HG03108 (cell line): ENCODE results near the gene SERGEF.

Experiments used
- ATAC-seq: cut with Tn5 transposase; IDR thresholded peaks from one replicate; pipeline ENCODE4 v1.9.1; 2021; ENCODE audit warnings: moderate library complexity; ENCODE audit not compliant: unreplicated experiment

SERGEF gene

DNA sequence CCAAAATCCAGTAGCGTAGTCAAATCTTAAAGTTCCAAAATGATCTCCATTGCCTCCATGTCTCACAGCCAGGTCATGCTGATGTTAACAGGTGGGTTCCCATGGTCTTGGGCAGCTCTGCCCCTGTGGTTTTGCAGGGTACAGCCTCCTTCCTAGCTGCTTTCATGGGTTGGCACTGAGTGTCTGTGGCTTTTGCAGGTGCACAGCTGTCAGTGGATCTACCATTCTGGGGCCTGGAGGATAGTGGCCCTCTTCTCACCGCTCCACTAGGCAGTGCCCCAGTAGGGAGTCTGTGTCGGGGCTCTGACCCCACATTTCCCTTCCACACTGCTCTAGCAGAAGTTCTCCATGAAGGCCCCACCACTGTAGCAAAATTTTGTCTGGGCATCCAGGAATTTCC lies 145.5 kb downstream of the SERGEF start:
- ATAC-seq: no peak

DNA sequence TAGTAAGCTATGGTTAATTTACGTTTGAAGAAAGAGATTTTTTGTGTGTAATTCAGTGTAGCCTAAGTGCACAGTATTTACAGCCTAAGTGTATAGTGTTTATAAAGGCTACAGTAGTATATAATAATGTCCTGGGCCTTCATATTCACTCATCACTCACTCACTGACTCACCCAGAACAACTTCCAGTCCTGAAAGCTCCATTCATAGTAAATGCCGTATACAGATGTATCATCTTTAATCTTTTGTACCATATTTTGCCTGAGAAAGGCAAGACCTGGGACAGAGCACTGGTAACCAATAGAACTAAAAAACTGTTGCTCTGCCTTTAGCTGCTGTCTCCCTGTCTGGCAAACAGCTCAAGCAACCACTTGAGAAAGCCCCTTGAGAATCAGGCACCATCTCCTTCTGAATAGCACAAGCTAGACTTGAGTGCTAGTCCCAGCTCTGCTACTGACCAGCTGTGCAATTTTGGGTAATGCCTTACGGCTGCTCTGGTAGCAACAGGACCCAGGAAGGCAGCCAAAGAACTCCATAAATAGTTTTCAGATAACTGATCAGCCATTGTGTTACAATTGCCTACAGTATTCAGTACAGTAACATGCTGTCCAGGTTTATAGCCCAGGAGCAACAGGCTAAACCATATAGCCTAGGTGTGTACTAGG lies 146.9 kb downstream of the SERGEF start:
- ATAC-seq: no peak

DNA sequence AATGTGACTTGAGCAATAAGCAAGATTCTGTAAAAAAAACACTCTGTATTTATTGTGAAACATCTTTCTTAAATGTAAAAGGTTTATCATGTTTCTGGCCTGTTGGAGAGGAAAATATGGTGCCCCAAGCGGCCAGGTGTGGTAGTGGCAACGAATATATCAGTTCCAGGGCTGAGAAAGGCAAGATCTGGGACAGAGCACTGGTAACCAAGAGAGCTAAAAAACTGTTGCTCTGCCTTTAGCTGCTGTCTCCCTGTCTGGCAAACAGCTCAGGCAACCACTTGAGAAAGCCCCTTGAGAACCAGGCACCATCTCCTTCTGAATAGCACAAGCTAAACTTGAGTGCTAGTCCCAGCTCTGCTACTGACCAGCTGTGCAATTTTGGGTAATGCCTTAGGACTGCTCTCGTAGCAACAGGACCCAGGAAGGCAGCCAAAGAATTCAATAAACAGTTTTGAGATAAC lies 148.3 kb downstream of the SERGEF start:
- ATAC-seq: no peak

DNA sequence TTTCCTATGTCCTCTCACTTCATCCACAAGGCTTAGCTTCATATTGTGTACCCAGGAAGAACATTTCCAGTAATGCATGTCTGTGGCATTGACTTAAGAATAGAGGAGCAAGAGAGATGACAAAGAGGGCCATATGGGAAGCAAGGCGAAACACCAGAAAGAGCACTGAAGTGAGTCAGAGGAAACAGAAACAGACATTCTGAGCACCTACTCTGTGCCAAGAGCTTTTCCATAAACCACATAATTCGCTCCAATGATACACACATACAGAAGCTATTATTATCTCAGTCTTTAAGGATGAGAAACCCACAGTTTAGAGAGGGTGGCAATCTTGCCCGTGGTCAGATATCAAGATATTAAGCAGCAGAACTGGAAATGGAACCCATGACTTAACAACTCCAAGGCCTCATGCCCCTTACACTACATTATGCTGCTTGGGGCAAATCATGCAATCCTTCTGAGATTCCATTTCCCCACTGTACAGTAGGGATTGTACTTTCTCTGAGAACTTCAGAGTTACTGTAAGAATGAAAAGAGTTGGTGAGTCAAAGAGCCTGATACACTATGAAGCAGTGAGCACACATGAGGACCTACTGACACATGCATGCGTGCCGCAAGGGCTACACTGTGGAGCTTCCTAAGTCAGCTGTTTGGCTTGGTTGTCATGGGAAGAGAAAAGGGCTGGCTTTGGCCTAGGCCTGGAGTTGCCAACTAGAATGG lies 151.7 kb downstream of the SERGEF start:
- no peak for ATAC-seq

DNA sequence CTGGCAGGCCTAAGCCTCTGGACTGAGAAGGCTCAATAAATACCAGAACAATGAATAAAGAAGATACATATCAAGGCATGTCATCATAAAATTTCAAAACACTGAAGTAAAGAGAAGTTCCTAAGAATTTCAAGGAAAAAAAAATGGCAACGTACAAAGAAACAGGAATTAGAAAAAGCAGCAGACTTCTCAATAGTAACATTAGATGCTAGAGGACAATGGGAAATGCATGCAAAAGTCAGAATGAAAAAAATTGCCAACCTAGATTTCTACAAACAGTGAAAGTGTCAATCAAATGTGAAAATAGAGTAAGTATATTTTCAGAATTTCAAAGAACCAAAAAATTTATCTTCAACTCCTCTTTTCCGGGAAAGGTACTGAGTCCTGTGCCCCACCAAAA lies 153.3 kb downstream of the SERGEF start:
- no peak for ATAC-seq

DNA sequence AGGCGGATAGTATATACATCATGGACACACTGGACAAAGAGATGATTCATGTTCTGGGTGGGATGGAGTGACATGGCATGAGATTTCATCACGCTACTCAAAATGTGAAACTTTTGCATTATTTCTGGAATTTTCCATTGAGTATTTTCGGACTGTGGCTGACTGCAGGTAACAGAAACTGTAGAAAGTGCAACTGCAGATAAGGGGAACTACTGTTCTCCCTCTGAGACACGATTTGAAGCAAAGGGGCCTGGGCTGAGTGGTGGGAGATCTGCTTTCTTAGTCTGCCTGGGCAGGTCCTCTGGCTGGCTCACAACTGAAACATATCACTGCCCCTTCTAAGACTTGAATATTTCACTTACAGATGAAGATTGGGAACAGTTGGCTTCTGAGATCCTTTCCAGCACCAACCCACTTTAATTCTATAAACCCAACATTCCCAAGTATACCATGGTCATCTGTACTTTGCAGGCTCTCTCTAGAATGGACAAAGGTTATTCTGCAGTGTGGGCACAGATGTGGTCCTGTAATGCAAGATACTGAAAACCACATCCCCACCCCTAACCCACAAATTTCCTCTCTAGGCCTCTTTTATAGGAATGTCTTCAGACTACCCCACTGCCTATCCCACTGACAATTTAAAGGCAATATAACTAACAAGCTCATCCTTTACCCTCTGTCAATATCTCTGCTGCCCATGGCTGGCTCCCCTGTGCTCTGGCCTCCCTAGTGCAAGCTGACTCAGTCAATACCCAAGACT lies 157.1 kb downstream of the SERGEF start:
- ATAC-seq: no peak

DNA sequence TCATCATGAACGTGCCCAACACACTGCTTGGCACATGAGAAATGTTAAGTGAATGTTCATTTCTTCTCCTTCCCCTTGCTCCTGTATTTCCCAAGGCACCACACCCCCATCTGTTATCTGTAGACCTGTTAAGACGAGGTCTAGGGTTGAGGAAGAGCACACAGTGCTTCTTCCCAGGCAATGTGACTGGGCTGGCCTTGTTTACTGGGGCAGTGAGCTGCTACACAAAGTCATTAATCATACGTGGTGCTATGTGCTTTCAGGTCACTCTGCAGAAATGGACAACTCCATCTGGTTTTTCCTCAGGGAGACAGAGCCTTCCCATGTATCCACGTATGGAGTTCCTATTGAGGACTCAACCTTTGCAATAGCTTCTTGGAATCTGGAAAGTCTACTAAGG lies 159.6 kb downstream of the SERGEF start:
- no peak for ATAC-seq

DNA sequence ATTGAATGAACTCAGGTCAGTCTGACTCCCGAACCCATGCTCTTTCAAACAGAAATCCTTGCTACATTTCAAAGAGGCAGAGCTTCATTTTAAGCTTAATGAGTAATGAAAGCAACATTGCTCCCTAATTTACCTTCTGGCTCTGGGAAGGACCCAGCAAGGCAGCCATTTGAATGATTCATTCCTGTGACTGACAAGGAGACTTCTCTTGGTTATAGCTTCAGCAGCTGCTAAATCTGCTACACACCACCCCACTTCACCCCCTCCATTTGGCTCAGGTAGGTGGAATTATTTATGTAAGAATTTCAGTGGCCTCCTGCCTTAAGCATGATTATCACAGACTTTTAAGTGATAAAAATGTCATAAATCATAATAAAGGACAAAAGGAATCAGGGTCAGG lies 160.6 kb downstream of the SERGEF start:
- ATAC-seq: no peak

DNA sequence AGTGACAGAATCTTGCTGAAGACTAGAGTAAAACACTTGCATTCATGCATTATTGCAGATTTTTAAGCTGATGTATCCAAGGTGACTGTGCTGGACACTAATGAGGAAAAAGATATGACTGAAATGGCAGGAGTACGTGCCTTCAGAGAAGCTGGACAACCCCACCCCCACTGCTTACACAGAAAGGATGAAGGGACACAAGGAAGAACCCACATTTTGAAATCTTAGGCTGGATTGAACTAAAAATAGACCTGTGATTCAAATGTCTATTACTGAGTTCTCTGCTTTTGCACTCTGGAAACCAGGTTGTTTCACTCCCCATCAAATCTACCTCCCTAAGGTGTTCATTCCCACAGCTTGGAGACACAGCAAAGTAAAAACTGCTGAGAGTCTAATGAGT lies 161.2 kb downstream of the SERGEF start:
- no peak for ATAC-seq

DNA sequence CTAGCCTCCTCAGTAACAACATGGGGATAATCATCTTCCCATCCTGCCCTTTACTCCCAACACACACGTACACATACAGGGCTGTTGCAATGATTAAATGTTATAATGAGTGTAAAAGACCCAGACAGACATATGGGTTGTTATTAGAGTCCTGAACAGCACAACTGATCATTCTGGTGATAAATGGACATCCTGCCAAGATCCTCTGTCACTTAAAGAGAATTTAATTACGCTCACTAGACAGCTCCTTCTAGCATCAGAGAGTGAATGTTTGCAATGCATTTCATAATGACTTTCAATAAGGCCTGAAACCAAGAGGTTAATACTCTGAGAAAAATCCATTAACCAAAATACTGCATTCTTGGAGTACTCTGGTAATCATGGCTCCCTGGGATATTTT lies 162.5 kb downstream of the SERGEF start:
- no peak for ATAC-seq

DNA sequence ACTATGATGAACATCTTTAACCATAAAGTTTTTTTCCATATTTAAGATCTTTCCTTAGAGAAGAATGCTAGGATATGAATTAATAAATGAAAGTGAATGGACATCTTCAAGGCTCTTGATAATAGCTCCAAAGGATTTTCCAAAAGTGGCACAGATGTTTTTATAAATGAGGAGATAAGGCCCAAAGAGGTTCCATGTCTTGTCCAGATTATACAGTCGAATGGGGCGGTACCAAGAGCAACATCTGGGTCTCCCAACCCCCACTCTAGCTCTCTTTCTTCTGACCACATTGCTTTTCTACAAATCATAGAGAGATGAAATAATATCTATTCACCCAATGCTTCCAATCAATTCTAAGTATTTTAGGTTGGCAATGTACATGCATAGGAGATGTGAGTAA lies 164.1 kb downstream of the SERGEF start:
- ATAC-seq: no peak

DNA sequence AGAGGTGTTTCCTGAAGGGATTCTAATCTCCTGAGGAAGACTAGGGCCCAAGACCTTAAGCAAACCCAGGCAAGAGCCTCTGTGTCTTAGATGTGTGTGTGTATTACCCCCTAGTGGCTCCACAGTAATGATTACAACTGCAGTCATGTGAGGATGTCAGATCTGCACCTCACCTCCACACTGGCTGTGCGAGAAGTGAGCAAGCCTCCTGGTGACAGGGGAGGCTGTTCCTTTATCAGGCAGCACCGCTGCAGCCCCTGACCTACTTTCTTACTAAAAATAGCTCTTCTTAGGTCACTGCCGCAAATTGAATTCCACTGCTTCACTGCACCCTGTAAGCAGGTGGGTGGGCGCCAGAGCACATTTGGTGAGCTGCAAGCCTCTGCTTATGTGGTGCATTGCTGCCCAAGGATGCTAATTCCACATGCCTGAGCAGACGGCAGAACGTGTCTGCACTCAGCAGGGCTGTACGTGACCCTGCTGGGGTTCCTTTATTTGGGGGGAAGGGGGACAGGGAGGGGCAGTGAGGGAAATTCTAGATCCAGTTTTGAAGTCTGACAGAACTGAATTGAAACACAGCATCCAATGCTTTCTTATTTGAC lies 165.9 kb downstream of the SERGEF start:
- no peak for ATAC-seq

DNA sequence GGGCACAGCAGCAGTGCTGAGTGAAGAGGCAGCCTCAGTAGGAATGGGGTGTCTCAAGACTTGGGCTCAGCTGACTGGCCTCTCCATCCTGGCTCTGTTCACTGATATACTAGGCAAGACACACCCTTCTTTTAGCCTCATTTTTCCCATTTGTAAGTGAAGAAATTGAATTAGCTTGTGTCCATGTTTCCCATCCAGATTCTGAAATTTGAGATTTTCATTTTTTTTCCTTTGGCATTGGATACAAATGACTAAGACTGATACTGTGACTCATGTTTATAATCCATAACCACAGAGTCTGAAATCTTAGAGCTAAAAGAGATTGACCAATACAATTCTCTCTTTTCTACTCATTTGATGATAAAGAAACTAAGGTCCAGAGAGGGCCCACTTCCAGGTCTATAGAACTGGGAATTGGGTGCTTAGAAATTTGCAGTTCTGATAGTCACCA lies 167.4 kb downstream of the SERGEF start:
- no peak for ATAC-seq

DNA sequence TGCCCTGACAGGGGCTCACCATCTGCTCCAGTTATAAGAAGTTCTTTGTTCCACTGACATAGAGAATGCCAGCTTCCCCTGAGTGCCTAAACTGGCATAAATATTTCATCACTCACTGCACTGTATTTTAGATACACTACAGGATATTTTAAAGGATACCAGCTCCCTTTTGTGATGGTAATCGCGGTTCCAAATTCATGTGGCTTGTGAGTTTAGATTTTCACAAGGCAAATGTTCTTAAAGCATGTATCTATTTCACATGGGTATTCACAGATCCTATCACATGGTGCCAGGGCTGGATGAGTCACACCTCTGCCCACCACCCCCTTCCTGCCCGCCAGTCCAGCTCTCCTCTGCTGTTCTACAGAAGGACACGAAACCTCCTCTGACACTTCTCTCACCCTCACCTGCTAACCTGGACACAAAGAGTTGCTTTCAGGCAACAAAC lies 172.7 kb downstream of the SERGEF start:
- no peak for ATAC-seq

DNA sequence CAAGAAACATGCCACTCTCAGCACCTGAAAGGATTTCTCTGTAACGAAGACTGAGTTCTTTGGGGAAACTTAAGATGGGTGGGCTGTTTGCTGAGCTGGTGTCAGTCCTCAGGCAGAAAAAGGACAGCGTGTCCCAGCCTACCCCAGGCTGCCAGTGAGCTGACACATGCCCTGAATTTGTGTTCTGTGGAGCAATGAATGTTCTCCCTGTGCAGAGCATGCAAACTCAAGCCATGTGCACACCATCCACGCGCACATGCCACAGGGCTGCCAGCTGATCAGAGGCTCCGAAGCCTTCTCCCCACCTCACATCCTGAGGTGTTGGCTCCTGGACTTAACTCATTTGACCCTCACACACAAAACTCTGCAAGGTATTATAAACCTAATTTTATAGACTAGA lies 173.4 kb downstream of the SERGEF start:
- no peak for ATAC-seq

DNA sequence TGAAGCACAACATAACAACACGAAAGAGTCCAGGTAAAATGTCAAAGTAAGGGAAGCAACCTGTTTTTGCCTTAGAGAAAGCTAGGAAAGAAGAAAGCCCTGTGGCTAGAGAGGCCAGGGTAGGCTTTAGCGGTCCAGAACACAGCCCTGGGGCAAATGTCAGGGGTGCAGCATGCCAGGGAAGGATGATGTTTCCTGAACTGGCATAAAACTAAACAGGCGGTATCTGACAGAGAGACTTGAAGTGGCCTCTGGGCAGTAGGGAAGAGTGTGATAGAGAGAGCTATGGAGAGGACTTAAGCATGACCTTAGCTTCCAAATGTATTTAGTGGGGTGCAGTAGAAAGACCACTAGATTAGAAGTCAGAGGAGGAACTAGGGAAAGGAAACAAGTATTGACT lies 174.7 kb downstream of the SERGEF start:
- no peak for ATAC-seq

DNA sequence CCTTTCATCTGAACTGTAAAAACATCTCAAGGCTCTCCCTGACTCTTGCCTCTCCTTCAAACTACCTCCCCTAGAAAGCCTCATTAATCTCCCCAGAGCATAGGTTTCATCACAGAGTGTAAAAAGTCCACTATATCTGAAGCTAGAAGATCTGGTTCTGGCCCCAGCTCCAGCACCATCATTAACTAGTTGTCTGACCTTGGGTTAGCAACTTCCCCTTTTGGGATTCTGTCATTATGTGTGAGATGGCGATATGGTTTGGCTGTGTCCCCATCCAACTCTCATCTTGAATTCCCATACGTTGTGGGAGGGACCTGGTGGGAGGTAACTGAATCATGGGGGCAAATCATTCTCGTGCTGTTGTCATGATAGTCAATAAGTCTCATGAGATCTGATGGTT lies 181.0 kb downstream of the SERGEF start:
- ATAC-seq: no peak

DNA sequence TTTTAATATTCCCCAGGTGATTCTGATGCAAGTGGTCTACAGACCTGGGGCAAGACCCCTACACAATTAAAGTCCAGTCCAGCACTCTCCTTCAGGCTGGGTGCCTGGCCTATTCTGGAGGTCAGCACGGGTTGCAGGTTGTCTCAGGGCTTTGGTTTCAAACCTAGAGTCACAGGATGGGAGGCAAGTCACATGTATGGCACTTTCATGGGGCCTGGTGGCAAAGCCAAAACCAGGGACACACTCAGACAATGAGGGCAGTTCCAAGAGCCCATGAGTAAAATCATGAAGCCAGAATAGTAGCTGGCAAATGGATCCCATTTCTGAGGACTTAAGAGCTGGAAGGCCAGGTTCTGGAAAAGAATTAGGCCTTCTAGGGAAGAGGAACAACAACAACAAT lies 181.6 kb downstream of the SERGEF start:
- no peak for ATAC-seq

DNA sequence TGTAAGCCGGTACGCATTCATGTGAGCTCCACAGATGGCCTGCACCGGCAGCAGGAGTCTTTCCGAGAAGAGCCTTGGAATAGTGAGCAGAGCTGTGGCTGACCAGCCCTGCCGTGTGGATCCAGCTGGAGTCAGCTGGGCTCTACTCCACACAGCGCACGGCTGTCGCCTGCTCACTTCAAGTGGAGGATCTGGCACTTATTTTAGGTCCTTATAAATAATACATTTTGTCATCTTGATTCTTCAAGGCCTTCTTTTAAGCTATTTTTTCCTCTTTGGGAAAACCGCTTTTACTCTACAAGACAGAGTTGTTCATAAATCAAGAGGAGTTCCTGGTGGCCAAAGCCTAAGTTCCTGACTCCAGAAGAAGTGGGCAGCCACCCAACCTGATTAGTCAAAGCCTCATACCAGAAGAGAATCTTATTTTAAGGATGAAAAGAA lies 184.5 kb downstream of the SERGEF start:
- ATAC-seq: no peak

DNA sequence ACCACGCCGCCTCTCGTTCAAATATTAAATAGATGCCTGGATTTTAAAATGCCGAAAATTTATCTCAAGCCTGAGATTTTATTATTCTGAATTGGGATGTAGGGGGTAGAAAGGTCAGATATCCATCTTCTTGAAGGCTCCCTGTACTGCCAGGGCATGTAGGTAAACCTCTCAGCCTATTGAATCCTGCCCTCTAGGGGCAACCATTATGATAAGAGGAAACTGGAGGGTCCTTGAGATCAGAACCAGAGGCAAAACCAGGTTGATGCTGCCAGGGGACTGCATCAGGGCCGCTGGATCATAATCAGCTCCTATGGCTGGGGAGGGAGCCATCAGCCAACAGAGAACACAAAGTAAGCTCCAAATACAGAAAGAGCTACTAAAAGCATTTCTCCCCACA lies 185.8 kb downstream of the SERGEF start:
- ATAC-seq: no peak

DNA sequence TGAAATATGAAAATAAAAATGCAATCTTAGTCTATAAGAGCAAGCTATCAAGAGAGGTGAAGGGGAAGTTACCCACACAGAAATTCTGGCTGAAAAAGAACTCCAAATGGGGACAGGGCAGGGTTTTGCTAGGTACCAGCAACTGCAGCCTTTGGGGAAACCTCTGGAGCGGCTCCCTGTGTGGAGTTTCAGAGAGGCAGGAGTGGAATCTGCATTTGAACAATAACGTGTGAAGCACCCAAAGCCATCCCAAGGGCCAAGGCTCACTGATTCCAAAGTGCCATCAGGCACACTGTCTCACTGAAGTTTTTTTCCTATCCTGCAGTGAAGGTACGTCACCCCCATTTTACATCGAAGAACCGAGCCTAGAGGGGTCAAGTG lies 190.5 kb downstream of the SERGEF start:
- no peak for ATAC-seq
